ENCODE measurements around the gene ZAP70.
A peak's percentile ranks its signal among the peaks of the same experiment; 100 is the strongest.

ZAP70 gene

GRCh38 chr2:97693476-97693875 is 19.9 kb upstream of the ZAP70 start:
- no peak for TF ChIP-seq ZNF384 (IDR thresholded peaks at IDR 0.05)
- TF ChIP-seq TARDBP (IDR thresholded peaks at IDR 0.05) = no peak
- TF ChIP-seq ARNT (IDR thresholded peaks at IDR 0.05) = no peak
- TF ChIP-seq LEF1 (IDR thresholded peaks at IDR 0.05; ENCODE audit: borderline replicate concordance) = no peak
- ChIA-PET POLR2A (no interaction called here), CTCF (no interaction called here)
- no peak for DNase-seq (ENCODE audit: extremely low spot score)

GRCh38 chr2:97695744-97696143 is 17.6 kb upstream of the ZAP70 start:
- no peak for TF ChIP-seq TARDBP (IDR thresholded peaks at IDR 0.05)
- TF ChIP-seq SUZ12 (IDR thresholded peaks at IDR 0.05) = no peak
- no peak for TF ChIP-seq HDGF (IDR thresholded peaks at IDR 0.05; ENCODE audit: borderline replicate concordance)
- no peak for TF ChIP-seq NFRKB (IDR thresholded peaks at IDR 0.05)
- no peak for TF ChIP-seq SP1 (IDR thresholded peaks at IDR 0.05)
- TF ChIP-seq FOXM1 (IDR thresholded peaks at IDR 0.05; ENCODE audit: borderline replicate concordance) = no peak
- no peak for TF ChIP-seq LEF1 (IDR thresholded peaks at IDR 0.05; ENCODE audit: borderline replicate concordance)
- TF ChIP-seq BHLHE40 (IDR thresholded peaks at IDR 0.05; ENCODE audit: borderline replicate concordance) = no peak
- TF ChIP-seq CTBP1 (IDR thresholded peaks at IDR 0.05; ENCODE audit: borderline replicate concordance) = no peak
- no peak for TF ChIP-seq L3MBTL2 (conservative IDR thresholded peaks at IDR 0.05)
- TF ChIP-seq FOXK2 (IDR thresholded peaks at IDR 0.05) = no peak
- no peak for TF ChIP-seq ARNT (IDR thresholded peaks at IDR 0.05)
- TF ChIP-seq ELF4 (IDR thresholded peaks at IDR 0.05) = no peak
- no peak for TF ChIP-seq PKNOX1 (IDR thresholded peaks at IDR 0.05)
- no peak for TF ChIP-seq FOXA1 (IDR thresholded peaks at IDR 0.05)
- TF ChIP-seq ZNF384 (IDR thresholded peaks at IDR 0.05) = no peak
- POLR2A ChIA-PET = interaction anchor here (3.4 to 5.7 kb wide), 2 partner anchors 31 to 105 kb away, joined by 18 to 39 read pairs; partner anchors contain the start of genes ACTR1B and ANKRD36B
- DNase-seq (ENCODE audit: extremely low spot score) = no peak
- CTCF ChIA-PET = interaction anchor here (1.0 to 5.8 kb wide), 2 partner anchors 14 to 105 kb away, joined by 3 to 80 read pairs; partner anchors contain the start of gene ANKRD36B

- peak; percentile 75 for TF ChIP-seq PKNOX1 (IDR thresholded peaks at IDR 0.05)
- TF ChIP-seq L3MBTL2 (conservative IDR thresholded peaks at IDR 0.05) = no peak
- peak; percentile 84 for DNase-seq (ENCODE audit: extremely low spot score)
- CTCF ChIA-PET = interaction anchor here (0.5 to 5.8 kb wide), 7 partner anchors 11 to 118 kb away, joined by 3 to 80 read pairs (median 4); partner anchors contain the start of genes ACTR1B and ANKRD36B
- POLR2A ChIA-PET = interaction anchor here (3.4 to 5.7 kb wide), 2 partner anchors 33 to 107 kb away, joined by 18 to 39 read pairs; partner anchors contain the start of genes ACTR1B and ANKRD36B
Measured at GRCh38 chr2:97697252-97698235, 15.8 kb upstream of the ZAP70 start.

- POLR2A ChIA-PET = interaction anchor here (3.4 to 5.7 kb wide), 2 partner anchors 34 to 108 kb away, joined by 18 to 39 read pairs; partner anchors contain the start of genes ACTR1B and ANKRD36B
- CTCF ChIA-PET = interaction anchor here (1.4 to 5.8 kb wide), 5 partner anchors 10 to 108 kb away, joined by 3 to 80 read pairs (median 11); partner anchors contain the start of genes ACTR1B and ANKRD36B
- TF ChIP-seq ARNT (IDR thresholded peaks at IDR 0.05) = no peak
- TF ChIP-seq TARDBP (IDR thresholded peaks at IDR 0.05) = no peak
- no peak for TF ChIP-seq FOXK2 (IDR thresholded peaks at IDR 0.05)
- no peak for TF ChIP-seq FOXM1 (IDR thresholded peaks at IDR 0.05; ENCODE audit: borderline replicate concordance)
- TF ChIP-seq L3MBTL2 (conservative IDR thresholded peaks at IDR 0.05) = no peak
- TF ChIP-seq HDGF (IDR thresholded peaks at IDR 0.05; ENCODE audit: borderline replicate concordance) = no peak
- no peak for TF ChIP-seq LEF1 (IDR thresholded peaks at IDR 0.05; ENCODE audit: borderline replicate concordance)
- no peak for TF ChIP-seq SUZ12 (IDR thresholded peaks at IDR 0.05)
- TF ChIP-seq CTBP1 (IDR thresholded peaks at IDR 0.05; ENCODE audit: borderline replicate concordance) = no peak
- no peak for TF ChIP-seq SP1 (IDR thresholded peaks at IDR 0.05)
- no peak for TF ChIP-seq PKNOX1 (IDR thresholded peaks at IDR 0.05)
- TF ChIP-seq BHLHE40 (IDR thresholded peaks at IDR 0.05; ENCODE audit: borderline replicate concordance) = no peak
- TF ChIP-seq ZNF384 (IDR thresholded peaks at IDR 0.05) = no peak
- no peak for TF ChIP-seq NFRKB (IDR thresholded peaks at IDR 0.05)
- DNase-seq (ENCODE audit: extremely low spot score) = no peak
Measured at GRCh38 chr2:97698530-97698929, 14.8 kb upstream of the ZAP70 start.

- POLR2A ChIA-PET = interaction anchor here (0.6 to 5.7 kb wide), 5 partner anchors 8 to 110 kb away, joined by 3 to 39 read pairs (median 4); partner anchors contain the start of genes ACTR1B, ANKRD36B and COX5B
- DNase-seq (ENCODE audit: extremely low spot score) = peak; percentile 68
- TF ChIP-seq FOXA1 (IDR thresholded peaks at IDR 0.05) (no peak), FOXK2 (IDR thresholded peaks at IDR 0.05) (no peak), L3MBTL2 (conservative IDR thresholded peaks at IDR 0.05) (peak; percentile 94), SUZ12 (IDR thresholded peaks at IDR 0.05) (no peak), BHLHE40 (IDR thresholded peaks at IDR 0.05; ENCODE audit: borderline replicate concordance) (no peak), CTBP1 (IDR thresholded peaks at IDR 0.05; ENCODE audit: borderline replicate concordance) (no peak), NFRKB (IDR thresholded peaks at IDR 0.05) (no peak), TARDBP (IDR thresholded peaks at IDR 0.05) (no peak), ZNF384 (IDR thresholded peaks at IDR 0.05) (no peak)
- CTCF ChIA-PET = interaction anchor here (0.6 to 5.8 kb wide), 16 partner anchors 9 to 1146 kb away, joined by 3 to 80 read pairs (median 3); partner anchors contain the start of gene ANKRD36B
Measured at GRCh38 chr2:97699765-97700444, 13.5 kb upstream of the ZAP70 start.

Measured in HEK293T (cell line).